GM12891 (cell line): Measurements from ENCODE around the gene SPATA12.

ENCODE experiments used
- POLR2A ChIP-seq: IDR thresholded peaks from 2 replicates; pipeline ENCODE4 v1.6.1; 2011; ENCODE audit warnings: low read depth, low read length, control low read depth
- POLR2AphosphoS5 ChIP-seq: IDR thresholded peaks from 2 replicates; pipeline ENCODE4 v1.6.1; 2011; ENCODE audit warnings: low read depth, low read length, control low read depth

DNA sequence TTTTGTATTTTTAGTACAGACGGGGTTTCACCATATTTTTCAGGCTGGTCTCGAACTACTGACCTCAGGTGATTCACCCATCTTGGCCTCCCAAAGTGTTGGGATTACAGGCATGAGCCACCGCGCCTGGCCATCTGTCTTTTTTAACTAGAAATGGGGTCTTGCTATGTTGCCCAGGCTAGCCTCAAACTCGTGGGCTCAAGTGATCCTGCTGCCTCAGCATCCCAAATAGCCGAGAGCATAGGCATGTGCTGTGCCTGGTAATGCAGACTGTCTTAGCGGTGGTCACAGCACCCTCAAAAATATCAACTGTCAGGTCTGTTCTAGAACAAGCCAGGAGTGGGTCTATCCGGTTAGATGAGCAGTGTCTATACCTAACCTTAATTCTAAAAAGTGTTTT lies 48.2 kb downstream of the SPATA12 start:
- TF ChIP-seq POLR2A, result no peak
- TF ChIP-seq POLR2AphosphoS5, result no peak
